ENCODE results near the gene CCL1. TPM values are rescaled to one million over a fixed set of nuclear protein-coding genes. Genes with fewer than 3 reads are reported as not detected.

CCL1 gene
- polyA plus RNA-seq, 3 donors = not detected

DNA sequence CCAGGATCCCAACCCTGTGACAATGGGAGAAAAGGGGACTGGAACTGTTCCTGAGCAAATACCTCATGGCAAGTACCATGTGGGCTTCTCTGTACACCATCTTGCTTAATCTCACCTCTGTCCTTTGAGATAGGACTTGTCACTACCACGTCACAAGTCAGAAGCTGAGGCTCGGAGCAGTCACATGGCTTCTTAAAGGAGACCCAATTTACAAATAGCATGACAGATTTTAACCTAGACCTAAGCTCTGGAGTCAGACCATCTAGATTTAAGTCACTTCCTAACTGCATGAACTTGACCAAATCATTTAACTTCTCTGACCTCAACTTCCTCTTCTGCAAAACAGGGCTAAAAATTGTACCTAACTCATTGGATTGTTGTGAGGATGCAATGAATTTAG, 36.0 kb upstream of the CCL1 start:
- Histone ChIP-seq H3K36me3 (replicated peaks in 1 of 2; ENCODE audit: control insufficient read depth in 1 of 2, insufficient read depth in 2 of 2, low read length in 2 of 2) (no peaks in the 10 kb centered on the region), H3K4me3 (replicated peaks in 1 of 3; ENCODE audit: low read depth in 2 of 3, low read length in 3 of 3) (no peak overlapping the region), H3K27ac (ENCODE audit: low read depth in 1 of 2, low read length in 2 of 2) (peak overlapping the region; percentile 73 to 82), H3K9me3 (replicated peaks in 1 of 2; ENCODE audit: control insufficient read depth in 1 of 2, insufficient read depth in 1 of 2, low read length in 2 of 2) (no peaks in the 10 kb centered on the region), H3K79me2 (ENCODE audit: insufficient read depth, low read length) (no peaks in the 10 kb centered on the region), H2AFZ (ENCODE audit: insufficient read depth, low read depth, low read length, poor library complexity, severe bottlenecking) (no peak overlapping the region), H3K9ac (ENCODE audit: insufficient read depth, low read length, poor library complexity, severe bottlenecking) (no peak overlapping the region), H3K4me1 (ENCODE audit: control insufficient read depth in 1 of 2, insufficient read depth in 2 of 2, low read length in 2 of 2) (peaks cover 54 to 55% of the 10 kb centered on the region in 2 donors), H3K4me2 (replicated peaks; ENCODE audit: extremely low read depth, low read length, poor library complexity, severe bottlenecking) (peak overlapping the region; percentile 16), H3K27me3 (ENCODE audit: control insufficient read depth in 2 of 2, insufficient read depth in 2 of 2, low read length in 2 of 2) (no peaks in the 10 kb centered on the region), H4K20me1 (ENCODE audit: insufficient read depth, low read length) (no peaks in the 10 kb centered on the region)
- WGBS (ENCODE audit: insufficient coverage) = 0% methylated on average over 1 of the region's 2 CpGs
- TF ChIP-seq, protein P1, sequence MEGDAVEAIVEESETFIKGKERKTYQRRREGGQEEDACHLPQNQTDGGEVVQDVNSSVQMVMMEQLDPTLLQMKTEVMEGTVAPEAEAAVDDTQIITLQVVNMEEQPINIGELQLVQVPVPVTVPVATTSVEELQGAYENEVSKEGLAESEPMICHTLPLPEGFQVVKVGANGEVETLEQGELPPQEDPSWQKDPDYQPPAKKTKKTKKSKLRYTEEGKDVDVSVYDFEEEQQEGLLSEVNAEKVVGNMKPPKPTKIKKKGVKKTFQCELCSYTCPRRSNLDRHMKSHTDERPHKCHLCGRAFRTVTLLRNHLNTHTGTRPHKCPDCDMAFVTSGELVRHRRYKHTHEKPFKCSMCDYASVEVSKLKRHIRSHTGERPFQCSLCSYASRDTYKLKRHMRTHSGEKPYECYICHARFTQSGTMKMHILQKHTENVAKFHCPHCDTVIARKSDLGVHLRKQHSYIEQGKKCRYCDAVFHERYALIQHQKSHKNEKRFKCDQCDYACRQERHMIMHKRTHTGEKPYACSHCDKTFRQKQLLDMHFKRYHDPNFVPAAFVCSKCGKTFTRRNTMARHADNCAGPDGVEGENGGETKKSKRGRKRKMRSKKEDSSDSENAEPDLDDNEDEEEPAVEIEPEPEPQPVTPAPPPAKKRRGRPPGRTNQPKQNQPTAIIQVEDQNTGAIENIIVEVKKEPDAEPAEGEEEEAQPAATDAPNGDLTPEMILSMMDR (IDR thresholded peaks at IDR 0.05) = no peak
- DNase-seq = peak; percentile 86 to 94 (median 91)
- Mint-ChIP-seq H3K4me1 (peaks cover 46% of the 10 kb centered on the region), H3K27ac (peak overlapping the region; percentile 70 to 96 (median 93)), H3K4me3 (peak overlapping the region in 1 of 2 donors; percentile 42), H3K9me3 (no peaks in the 10 kb centered on the region), H3K36me3 (no peaks in the 10 kb centered on the region), H3K27me3 (ENCODE audit: low read depth in 3 of 3) (peaks cover 0 to 7% (median 4%) of the 10 kb centered on the region in 3 donors)
- intact Hi-C loops (cut with micrococcal nuclease) = no loop called here

DNA sequence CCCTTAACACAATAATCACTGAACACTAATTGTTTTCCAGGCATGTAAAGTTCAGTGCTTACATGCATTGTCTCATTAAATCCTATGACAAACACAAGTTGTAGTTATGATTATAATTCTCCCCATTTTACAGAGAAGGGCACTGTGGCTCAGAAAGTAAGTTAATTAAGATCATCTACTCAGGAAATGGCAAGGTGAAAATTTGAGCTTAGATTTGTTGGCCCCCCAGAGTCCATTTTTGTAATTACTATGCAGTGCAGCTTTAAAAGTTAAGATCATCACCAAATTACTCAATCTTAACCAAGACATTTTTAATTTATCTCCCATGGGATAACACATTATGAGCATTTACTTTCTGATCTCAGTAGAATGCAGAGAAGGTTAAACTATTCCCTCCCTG, 34.2 kb upstream of the CCL1 start:
- Mint-ChIP-seq H3K4me1 (peaks cover 41% of the 10 kb centered on the region), H3K27me3 (ENCODE audit: low read depth in 3 of 3) (peaks cover 1 to 7% (median 4%) of the 10 kb centered on the region in 3 donors), H3K9me3 (no peaks in the 10 kb centered on the region), H3K36me3 (no peaks in the 10 kb centered on the region), H3K4me3 (peak overlapping the region in 1 of 2 donors; percentile 1), H3K27ac (no peak overlapping the region)
- Histone ChIP-seq H3K4me2 (replicated peaks; ENCODE audit: extremely low read depth, low read length, poor library complexity, severe bottlenecking) (no peak overlapping the region), H3K27ac (ENCODE audit: low read depth in 1 of 2, low read length in 2 of 2) (no peak overlapping the region), H3K36me3 (replicated peaks in 1 of 2; ENCODE audit: control insufficient read depth in 1 of 2, insufficient read depth in 2 of 2, low read length in 2 of 2) (no peaks in the 10 kb centered on the region), H3K4me3 (replicated peaks in 1 of 3; ENCODE audit: low read depth in 2 of 3, low read length in 3 of 3) (no peak overlapping the region), H2AFZ (ENCODE audit: insufficient read depth, low read depth, low read length, poor library complexity, severe bottlenecking) (no peak overlapping the region), H3K79me2 (ENCODE audit: insufficient read depth, low read length) (no peaks in the 10 kb centered on the region), H3K9ac (ENCODE audit: insufficient read depth, low read length, poor library complexity, severe bottlenecking) (no peak overlapping the region), H3K27me3 (ENCODE audit: control insufficient read depth in 2 of 2, insufficient read depth in 2 of 2, low read length in 2 of 2) (no peaks in the 10 kb centered on the region), H4K20me1 (ENCODE audit: insufficient read depth, low read length) (no peaks in the 10 kb centered on the region), H3K4me1 (ENCODE audit: control insufficient read depth in 1 of 2, insufficient read depth in 2 of 2, low read length in 2 of 2) (peaks cover 39% of the 10 kb centered on the region in 2 donors), H3K9me3 (replicated peaks in 1 of 2; ENCODE audit: control insufficient read depth in 1 of 2, insufficient read depth in 1 of 2, low read length in 2 of 2) (no peaks in the 10 kb centered on the region)
- TF ChIP-seq, protein P1 (IDR thresholded peaks at IDR 0.05) = peak; percentile 21
- intact Hi-C loops (cut with micrococcal nuclease) = no loop called here
- no peak for DNase-seq

Measured in CD14-positive monocyte (primary cell).